Stomach smooth muscle (tissue), 2 donors: ENCODE measurements around the gene RNF113B.
A peak's percentile ranks its signal among the peaks of the same experiment; 100 is the strongest.

Experiments
- H3K27ac ChIP-seq: one replicate; pipeline ENCODE4 v1.7.0; 2013; ENCODE audit warnings: mild to moderate bottlenecking, low read length, inconsistent platforms
- H3K27me3 ChIP-seq, 2 donors: one replicate each; pipeline ENCODE4 v1.7.0; 2013; ENCODE audit warnings: low read length in 2 of 2; ENCODE audit not compliant: insufficient read depth in 2 of 2, control insufficient read depth in 1 of 2
- H3K36me3 ChIP-seq, 2 donors: one replicate each; pipeline ENCODE4 v1.7.0; 2013; ENCODE audit warnings: low read length in 2 of 2; ENCODE audit not compliant: control insufficient read depth in 2 of 2, insufficient read depth in 2 of 2
- H3K4me1 ChIP-seq: one replicate; pipeline ENCODE4 v1.7.0; 2013; ENCODE audit warnings: low read length; ENCODE audit not compliant: control insufficient read depth, insufficient read depth
- H3K4me3 ChIP-seq, 2 donors: one replicate each; pipeline ENCODE4 v1.7.0; 2013; ENCODE audit warnings: low read length in 2 of 2
- H3K9ac ChIP-seq, 2 donors: one replicate each; pipeline ENCODE4 v1.7.0; 2013; ENCODE audit warnings: low read length in 2 of 2, mild to moderate bottlenecking in 1 of 2
- H3K9me3 ChIP-seq, 2 donors: one replicate each; pipeline ENCODE4 v1.7.0; 2013; ENCODE audit warnings: low read length in 2 of 2; ENCODE audit not compliant: control insufficient read depth in 2 of 2
- donor health status: healthy.
- donor health status: Pancreatic carcinoma.

The RNF113B gene

GRCh38 chr13:98175043-98175442 is 2.0 kb downstream of the RNF113B start:
- no peaks in the 10 kb centered on the region for H3K27me3 ChIP-seq
- H3K27ac ChIP-seq, result no peak overlapping the region
- H3K9ac ChIP-seq, result no peak overlapping the region
- no peaks in the 10 kb centered on the region for H3K36me3 ChIP-seq
- no peaks in the 10 kb centered on the region for H3K9me3 ChIP-seq
- no peak overlapping the region for H3K4me3 ChIP-seq
- H3K4me1 ChIP-seq, result peaks cover 29% of the 10 kb centered on the region

DNA sequence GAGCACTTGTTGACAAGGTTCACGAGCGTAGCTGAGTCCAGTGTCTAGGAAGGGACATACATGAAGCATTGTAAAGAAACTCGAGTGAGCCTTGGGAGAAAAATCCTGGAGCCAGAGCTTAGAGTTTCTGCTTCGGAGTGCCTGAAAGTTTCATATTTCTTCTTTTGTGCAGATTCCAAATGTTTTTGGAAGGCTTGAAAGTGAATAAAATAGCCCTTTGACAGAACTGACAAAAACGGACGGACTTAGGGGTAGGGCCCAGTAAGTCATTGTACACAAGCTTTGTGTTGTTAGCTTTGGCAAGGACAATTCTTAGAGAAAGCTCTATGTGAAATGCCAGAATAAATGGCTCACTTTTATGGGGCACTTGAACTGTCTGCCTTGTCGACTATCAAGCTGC is 2.8 kb downstream of the RNF113B start:
- Histone ChIP-seq H3K9me3 (no peaks in the 10 kb centered on the region), H3K27me3 (no peaks in the 10 kb centered on the region), H3K4me3 (no peak overlapping the region), H3K27ac (no peak overlapping the region), H3K4me1 (peaks cover 29% of the 10 kb centered on the region), H3K36me3 (no peaks in the 10 kb centered on the region), H3K9ac (no peak overlapping the region)

DNA sequence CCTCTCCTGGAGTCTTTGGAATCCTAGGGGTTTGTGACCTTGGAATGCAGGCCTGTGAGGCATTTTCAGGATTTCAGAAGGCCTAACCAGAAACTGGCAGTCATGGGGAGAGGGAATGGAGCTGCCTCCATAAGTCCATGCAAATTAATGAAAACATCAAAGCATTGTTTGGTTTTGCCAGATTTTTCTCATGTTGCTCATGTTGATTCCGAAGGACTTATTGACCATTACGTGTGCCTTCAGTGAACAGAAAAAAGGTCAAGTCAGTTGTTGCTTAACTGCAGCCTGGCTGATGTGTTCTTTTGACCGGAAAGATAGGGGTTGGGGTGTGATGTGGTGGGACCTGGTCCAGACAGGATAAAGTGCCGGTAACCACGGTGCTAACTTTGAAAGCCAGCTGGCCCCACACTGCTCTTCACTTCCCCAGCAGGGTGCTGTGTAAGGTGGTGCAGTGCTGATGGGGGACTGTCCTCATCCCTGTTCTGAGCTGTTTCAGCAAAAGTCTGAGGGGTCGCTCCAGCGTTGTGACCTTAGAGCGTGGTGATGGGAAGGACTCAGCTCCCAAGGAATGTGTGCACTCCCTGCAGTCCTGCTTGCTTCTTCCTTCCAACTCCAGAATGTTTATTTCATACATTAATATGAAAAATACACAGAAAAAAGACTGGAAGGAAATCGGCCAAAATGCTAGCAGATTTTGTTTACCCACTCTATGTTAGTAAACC is 3.5 kb downstream of the RNF113B start:
- H3K27me3 ChIP-seq, result no peaks in the 10 kb centered on the region
- H3K36me3 ChIP-seq, result no peaks in the 10 kb centered on the region
- H3K27ac ChIP-seq, result peak overlapping the region; percentile 26
- peak overlapping the region; percentile 13 to 31 for H3K9ac ChIP-seq
- H3K9me3 ChIP-seq, result no peaks in the 10 kb centered on the region
- peaks cover 29% of the 10 kb centered on the region for H3K4me1 ChIP-seq
- peak overlapping the region; percentile 18 to 52 for H3K4me3 ChIP-seq

DNA sequence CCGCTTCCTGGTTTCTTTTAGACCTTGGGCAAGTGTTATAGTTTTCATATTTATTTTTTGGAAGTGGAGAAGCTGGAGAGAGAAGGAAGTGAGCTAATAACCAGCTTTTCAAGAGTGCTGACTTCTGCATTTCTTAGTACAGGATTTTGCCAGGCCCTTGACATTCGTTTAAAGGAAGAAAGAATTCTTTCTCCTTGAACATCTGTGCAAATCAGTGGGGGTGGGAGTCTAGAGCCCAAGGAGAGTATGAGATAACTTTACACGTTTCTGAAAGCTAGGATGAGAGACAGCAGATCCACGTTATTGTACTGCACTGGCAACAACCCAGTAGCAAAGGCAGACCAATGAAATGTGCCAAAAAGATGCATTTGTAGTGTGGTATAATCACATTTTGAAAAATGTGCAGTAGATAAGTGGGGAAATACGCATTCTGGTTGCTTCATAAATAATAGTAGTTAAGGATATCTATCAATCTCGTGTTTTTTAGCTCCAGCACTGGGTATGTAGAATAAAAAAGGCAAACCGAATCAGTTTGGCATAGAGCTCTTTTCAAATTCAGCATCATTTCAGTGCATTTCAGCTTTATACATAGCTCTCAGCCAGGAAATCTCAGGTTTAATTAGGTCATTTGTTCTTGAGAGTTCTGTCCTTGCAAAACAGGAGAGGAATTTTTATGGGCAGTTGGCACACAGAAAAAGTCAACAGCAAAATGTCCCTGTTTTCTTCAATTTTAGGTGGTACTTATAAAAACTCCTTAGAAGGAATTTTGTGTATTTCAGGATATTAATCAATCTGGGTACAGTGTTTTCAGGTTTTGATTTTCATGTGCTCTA is 4.3 kb downstream of the RNF113B start:
- H3K4me3 ChIP-seq, result peak overlapping the region; percentile 54 to 65
- H3K9me3 ChIP-seq, result no peaks in the 10 kb centered on the region
- H3K9ac ChIP-seq, result peak overlapping the region; percentile 39 to 55
- no peaks in the 10 kb centered on the region for H3K36me3 ChIP-seq
- H3K4me1 ChIP-seq, result peaks cover 29% of the 10 kb centered on the region
- H3K27me3 ChIP-seq, result no peaks in the 10 kb centered on the region
- H3K27ac ChIP-seq, result peak overlapping the region; percentile 53

DNA sequence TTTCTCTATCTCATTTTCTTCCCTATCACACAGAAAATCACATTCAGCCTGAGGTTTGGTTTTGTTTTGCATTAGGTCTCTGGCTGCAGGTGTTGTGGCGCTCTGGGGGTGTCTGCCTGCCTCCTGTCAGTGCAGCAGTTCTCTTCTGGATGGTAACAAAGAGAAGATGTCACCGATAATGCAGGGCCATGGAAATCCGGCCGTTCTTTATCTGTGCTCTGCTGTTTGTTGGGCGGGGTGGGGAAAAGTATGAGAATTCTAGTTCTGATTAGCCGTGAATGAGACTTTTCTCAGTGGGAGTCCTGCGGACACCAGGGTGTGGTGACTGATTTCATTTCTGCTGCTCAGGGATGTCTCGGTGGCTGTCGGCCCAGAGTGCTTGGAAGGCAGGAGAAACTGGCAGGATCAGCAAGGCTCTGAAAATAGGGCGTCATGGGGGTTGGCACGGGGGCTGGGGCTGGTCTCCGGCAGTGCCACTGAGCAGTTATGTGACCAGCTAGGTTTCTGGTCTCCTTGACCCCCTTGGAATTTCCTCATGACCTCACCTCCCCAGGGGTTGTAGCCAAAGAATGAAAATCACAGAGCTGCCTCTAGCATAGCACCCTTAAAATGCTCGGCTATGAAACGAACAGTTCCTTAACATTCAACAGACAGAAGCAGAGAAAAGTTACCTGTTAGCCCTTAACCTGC is 5.0 kb downstream of the RNF113B start:
- Histone ChIP-seq H3K27ac (peak overlapping the region; percentile 53), H3K4me3 (peak overlapping the region; percentile 54 to 65), H3K27me3 (no peaks in the 10 kb centered on the region), H3K9ac (peak overlapping the region; percentile 39 to 55), H3K4me1 (peaks cover 29% of the 10 kb centered on the region), H3K9me3 (no peaks in the 10 kb centered on the region), H3K36me3 (no peaks in the 10 kb centered on the region)

DNA sequence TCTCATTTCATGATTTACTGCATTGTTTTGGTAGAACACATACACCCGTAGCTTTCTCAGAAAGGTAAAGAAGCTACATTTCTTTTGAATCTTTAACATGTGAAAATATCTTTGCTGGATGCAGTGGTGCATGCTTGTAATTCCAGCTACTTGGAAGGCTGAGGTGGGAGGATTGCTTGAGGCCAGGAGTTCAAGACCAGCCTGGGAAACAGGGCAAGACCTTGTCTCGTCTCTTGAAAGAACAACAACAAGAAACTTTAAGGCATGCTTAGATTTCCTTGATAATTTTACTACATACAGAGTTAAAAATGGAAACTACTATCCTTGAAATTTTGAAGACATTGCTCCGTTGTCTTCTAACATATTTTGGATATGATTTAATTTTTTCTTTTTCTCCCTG is 7.7 kb downstream of the RNF113B start:
- H3K27ac ChIP-seq, result no peak overlapping the region
- no peaks in the 10 kb centered on the region for H3K36me3 ChIP-seq
- H3K4me1 ChIP-seq, result peaks cover 28% of the 10 kb centered on the region
- H3K27me3 ChIP-seq, result no peaks in the 10 kb centered on the region
- H3K9me3 ChIP-seq, result no peaks in the 10 kb centered on the region
- no peak overlapping the region for H3K9ac ChIP-seq
- no peak overlapping the region for H3K4me3 ChIP-seq

- Histone ChIP-seq H3K36me3 (no peaks in the 10 kb centered on the region), H3K4me1 (no peaks in the 10 kb centered on the region), H3K27me3 (no peaks in the 10 kb centered on the region), H3K9me3 (no peaks in the 10 kb centered on the region), H3K4me3 (no peak overlapping the region), H3K27ac (no peak overlapping the region), H3K9ac (no peak overlapping the region)
These were observed 14.1 kb downstream of the RNF113B start for GRCh38 chr13:98162935-98163334.

DNA sequence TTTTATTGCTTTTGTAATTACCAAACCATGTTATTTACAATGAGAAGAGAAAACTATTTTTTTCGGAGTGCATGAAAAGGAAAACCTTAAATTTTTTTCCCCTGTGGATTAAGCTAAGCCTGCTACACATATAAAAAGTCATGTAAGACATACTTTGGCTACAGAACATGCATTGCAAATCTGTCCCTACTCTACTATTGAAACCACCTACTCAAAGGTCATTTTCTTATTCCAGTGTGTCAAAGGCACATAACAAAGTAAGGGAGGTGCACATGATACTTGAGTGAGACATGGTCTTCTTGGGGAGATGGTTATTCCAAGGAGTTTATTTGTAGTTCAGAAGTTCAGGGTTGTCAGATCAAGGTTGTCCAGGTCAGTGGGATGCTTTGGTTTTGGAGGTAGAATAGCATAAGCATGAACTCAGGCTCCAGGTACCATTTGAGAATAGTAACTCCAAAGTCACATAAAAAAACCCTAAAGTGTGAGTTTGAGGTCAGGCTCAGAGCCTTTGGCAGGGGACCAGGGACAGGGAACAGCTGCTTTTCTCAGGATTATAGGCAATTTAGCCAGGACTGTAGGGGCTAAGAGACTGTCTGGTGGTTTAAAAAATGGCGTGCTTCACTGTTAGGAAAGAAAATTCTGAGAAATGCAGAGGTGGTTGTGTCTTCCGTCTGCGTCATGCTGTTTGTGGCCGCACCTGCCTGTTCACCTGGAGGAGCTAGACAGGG is 18.7 kb downstream of the RNF113B start:
- Histone ChIP-seq H3K4me1 (peaks cover 3% of the 10 kb centered on the region), H3K9me3 (no peaks in the 10 kb centered on the region), H3K27ac (no peak overlapping the region), H3K27me3 (no peaks in the 10 kb centered on the region), H3K36me3 (no peaks in the 10 kb centered on the region), H3K4me3 (no peak overlapping the region), H3K9ac (no peak overlapping the region)

GRCh38 chr13:98157609-98158008 is 19.5 kb downstream of the RNF113B start:
- H3K36me3 ChIP-seq, result no peaks in the 10 kb centered on the region

GRCh38 chr13:98157188-98157587 is 19.9 kb downstream of the RNF113B start:
- Histone ChIP-seq H3K36me3 (no peaks in the 10 kb centered on the region), H3K9ac (no peak overlapping the region), H3K27me3 (no peaks in the 10 kb centered on the region), H3K9me3 (no peaks in the 10 kb centered on the region), H3K27ac (no peak overlapping the region), H3K4me3 (peak overlapping the region in 1 of 2 donors; percentile 15), H3K4me1 (peaks cover 3% of the 10 kb centered on the region)

More at GRCh38 chr13:98157609-98158008, 19.5 kb downstream of the RNF113B start:
- H3K9me3 ChIP-seq, result no peaks in the 10 kb centered on the region
- H3K4me1 ChIP-seq, result peaks cover 3% of the 10 kb centered on the region
- no peaks in the 10 kb centered on the region for H3K27me3 ChIP-seq
- no peak overlapping the region for H3K27ac ChIP-seq
- no peak overlapping the region for H3K4me3 ChIP-seq
- no peak overlapping the region for H3K9ac ChIP-seq
